HS-5 (cell line): ENCODE measurements around the gene MRPS17.
"Not testable (repeated sequence)": the region's sequence is repeated elsewhere in the genome, so short reads cannot be mapped to it uniquely, and the experiment has no call there.

Source experiments
- DNase-seq: peaks from one replicate; pipeline ENCODE4 v3.0.0-alpha.2; 2012; ENCODE audit warnings: low read depth

MRPS17 gene

GRCh38 chr7:55951637-55952351, at the start of gene MRPS17:
Gene MRPS17 (plus strand): TSS chr7:55951877. CDS start chr7:55953196, 1,319 bp downstream.
- DNase-seq = no peak

- no peak for DNase-seq
Observed at GRCh38 chr7:55903985-55904759, 47.5 kb upstream of the MRPS17 start.

GRCh38 chr7:55912748-55913158, 38.9 kb upstream of the MRPS17 start:
- DNase-seq = no peak

- DNase-seq = no peak
Observed at GRCh38 chr7:55917771-55918170, 33.9 kb upstream of the MRPS17 start.

- no peak for DNase-seq
Observed at GRCh38 chr7:55928006-55928767, 23.5 kb upstream of the MRPS17 start.

- no peak for DNase-seq
Observed at GRCh38 chr7:55931421-55932151, 20.1 kb upstream of the MRPS17 start.

GRCh38 chr7:55939514-55940123, 12.1 kb upstream of the MRPS17 start:
- DNase-seq = no peak

GRCh38 chr7:55946545-55946944, 5.1 kb upstream of the MRPS17 start:
- no peak for DNase-seq

GRCh38 chr7:55952352-55952671, 635 bp downstream of the MRPS17 start:
- DNase-seq = not testable (repeated sequence)

- no peak for DNase-seq
Observed at GRCh38 chr7:55953707-55954475, 2.2 kb downstream of the MRPS17 start.

- no peak for DNase-seq
Observed at GRCh38 chr7:55957190-55957589, 5.5 kb downstream of the MRPS17 start.

- DNase-seq = no peak
Observed at GRCh38 chr7:55962014-55962413, 10.3 kb downstream of the MRPS17 start.

GRCh38 chr7:55963584-55964168, 12.0 kb downstream of the MRPS17 start:
- no peak for DNase-seq

GRCh38 chr7:55964261-55965099, 12.8 kb downstream of the MRPS17 start, which contains the start of gene NIPSNAP2:
Gene NIPSNAP2 (plus strand): TSS chr7:55964585. CDS start chr7:55964610, 25 bp downstream.
- no peak for DNase-seq

GRCh38 chr7:55965100-55965470, 13.4 kb downstream of the MRPS17 start:
- DNase-seq = no peak

- DNase-seq = no peak
Observed at GRCh38 chr7:55965805-55966421, 14.2 kb downstream of the MRPS17 start.

GRCh38 chr7:55966851-55967250, 15.2 kb downstream of the MRPS17 start:
- no peak for DNase-seq

- DNase-seq = no peak
Observed at GRCh38 chr7:55969391-55969790, 17.7 kb downstream of the MRPS17 start.

- no peak for DNase-seq
Observed at GRCh38 chr7:55970561-55970960, 18.9 kb downstream of the MRPS17 start.
